Astrocyte of the hippocampus (primary cell): Measurements from ENCODE around the gene ERC1.

Experiments used
- DNase-seq: peaks from one replicate; pipeline ENCODE4 v3.0.0; 2011; ENCODE audit warnings: low read depth, low spot score

Gene ERC1

DNA sequence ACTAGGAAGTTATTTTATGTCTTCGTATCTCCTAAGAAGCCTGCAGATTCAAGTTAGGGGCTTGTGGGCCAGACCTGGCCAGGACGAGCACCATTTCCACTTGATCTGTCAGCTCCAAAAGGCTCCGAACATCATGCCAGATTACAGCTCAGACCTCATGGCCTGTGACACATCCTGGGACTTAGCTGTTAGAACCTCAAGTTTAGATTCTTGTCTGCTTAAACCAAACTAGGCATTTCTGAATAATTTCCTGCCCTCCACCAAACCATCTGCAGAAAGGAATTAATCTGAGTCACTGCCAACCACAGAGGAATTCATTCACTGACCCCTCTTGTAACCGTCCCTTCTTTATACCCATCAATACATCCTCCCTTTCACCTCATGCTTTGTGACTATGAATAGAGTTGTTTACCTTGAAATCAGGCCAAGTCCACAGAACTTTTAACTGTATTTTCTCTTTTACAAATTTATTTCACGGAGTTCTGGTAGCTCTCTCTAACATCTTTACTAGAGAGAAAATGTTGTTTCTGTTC, 483.1 kb downstream of the ERC1 start:
- peak; percentile 92 for DNase-seq

DNA sequence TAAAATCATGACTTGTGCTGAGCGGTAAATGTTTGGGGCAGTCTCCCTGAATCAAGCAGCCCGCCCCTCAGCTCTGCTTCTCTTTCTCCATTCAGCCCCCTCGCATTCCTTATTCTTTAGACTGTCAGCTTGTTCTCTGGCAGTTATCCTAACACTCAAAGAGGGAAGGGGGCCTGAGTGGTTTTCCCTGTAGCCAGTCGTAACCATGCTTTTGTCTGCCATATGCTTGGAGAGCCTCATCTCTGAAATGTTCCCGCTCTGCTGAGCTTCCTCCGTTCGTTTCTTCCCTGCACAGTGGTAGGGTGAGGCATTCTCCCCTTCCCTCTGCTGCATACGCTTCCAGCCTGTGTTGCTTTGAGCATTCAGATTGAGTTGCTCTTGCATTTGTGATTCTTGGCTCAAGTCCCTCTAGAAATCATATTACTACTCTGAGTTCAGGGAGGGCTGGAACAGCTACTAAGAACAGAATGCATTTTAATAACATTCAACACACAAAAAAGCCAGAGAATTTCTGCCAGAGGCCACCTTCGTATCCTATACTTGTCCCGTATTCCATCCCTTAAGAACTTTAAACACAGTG, 483.6 kb downstream of the ERC1 start:
- peak; percentile 87 for DNase-seq

DNA sequence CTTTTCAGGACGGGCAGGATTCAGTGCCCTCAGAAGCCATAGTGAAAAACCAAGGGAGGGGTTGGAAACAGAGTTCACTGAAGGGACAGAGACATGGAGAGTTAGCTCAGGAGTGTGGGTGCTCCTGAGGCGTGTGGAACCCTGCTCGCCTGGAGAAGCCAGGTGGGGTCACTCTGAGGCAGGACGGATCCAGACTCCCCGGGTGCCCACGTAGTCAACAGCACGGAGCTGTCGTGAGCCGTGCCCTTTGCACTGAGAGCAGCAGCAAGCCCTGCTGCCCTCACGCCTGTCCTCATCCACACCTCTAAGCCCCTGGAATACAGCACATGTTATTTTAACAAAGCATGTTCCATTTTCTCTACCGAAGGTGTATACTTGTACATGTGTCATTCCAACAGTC, 488.6 kb downstream of the ERC1 start:
- DNase-seq = no peak

DNA sequence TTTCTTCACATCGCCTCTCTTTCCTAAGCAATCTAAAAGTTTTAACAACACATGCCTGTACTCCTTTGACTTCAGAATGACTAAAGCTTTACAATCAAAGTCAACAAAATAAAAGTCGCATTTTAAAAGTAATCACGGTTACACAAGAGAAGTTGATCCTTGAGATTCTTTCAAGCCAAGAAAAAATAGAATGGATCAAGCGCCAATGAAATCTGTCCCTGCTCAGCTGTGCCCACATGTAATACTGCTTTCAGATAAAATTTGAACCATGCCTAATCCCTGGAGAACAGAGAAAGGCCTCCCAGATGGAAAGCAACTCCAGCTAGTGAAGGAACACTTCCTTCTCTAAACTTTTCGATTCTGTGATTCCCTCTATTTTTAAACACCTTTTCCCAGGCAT, 490.3 kb downstream of the ERC1 start:
- DNase-seq = no peak

DNA sequence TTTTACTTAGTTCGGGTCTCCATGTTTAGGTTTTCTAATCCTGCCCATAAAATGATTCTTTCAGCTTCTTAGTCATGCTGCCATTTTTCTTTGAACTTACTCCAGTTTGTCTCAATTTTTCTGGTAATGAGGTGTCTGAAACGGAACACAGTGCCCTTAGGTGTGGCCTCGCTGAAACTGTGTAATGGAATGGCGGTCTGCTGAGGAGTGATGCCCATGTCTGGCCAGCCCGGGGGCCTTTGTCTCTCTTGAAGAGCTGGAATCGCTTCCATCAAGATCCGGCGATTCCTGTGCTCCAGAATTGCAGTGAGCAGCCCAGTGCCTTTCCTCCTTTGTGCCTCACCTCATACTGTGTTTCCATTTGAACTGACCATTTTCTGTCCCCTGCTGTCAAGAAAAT, 490.9 kb downstream of the ERC1 start:
- DNase-seq = no peak

DNA sequence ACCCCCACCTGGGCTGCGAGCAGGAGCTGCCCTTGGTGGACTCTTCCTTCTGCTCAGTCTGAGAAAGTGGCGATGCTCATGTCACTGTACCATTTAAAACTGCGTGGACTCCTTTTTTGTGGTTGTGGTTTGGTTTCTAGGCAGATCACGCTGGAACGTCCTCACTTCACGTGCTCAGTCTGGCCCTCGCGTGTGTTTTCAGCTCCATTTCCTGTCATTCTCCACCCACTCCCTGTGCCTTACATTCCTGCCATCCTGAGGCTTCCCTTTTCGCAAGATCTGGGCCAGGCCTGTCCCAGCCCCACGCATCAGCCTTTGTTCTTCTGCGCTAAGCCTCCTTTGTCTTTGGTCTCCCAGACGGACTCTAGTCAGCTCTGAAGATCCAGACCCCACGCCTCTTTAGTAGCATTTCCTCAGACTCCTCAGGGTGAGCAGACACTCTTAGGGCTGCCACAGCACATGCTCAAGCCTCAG, 497.9 kb downstream of the ERC1 start:
- DNase-seq = peak; percentile 47

DNA sequence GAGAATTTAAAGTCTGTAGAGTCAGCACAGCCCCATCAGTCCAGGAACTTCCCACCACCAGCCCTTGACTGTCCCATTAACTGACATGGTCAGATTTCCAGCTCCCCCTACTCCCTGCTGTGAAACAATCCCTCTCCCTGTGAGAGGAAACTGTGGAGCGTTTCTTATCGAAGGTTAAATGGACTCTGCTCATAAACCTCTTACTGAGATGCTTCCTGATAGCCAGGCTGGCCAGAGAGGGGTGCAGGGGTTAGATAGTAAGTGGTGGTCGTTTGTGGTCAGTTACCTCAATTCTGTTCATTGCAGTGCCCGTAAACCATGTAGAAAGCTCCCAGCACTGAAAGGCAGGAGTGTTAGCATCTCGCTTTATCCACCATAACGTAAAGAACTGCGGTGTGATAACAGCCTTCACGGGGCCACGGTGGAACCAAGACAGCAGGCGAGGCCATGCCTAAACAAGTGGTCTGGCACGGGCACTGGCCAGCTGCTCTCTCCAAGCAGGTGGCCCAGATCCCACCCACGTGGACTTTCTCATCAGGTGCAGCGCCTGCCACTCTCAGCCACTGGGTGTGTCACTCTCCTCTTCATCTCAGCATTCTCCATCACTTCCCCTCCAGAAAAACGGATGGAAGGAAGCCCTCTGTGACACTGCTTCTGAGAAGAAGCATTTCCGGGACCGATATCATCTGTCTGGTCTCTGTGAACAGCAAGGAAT, 501.1 kb downstream of the ERC1 start:
- DNase-seq = no peak

DNA sequence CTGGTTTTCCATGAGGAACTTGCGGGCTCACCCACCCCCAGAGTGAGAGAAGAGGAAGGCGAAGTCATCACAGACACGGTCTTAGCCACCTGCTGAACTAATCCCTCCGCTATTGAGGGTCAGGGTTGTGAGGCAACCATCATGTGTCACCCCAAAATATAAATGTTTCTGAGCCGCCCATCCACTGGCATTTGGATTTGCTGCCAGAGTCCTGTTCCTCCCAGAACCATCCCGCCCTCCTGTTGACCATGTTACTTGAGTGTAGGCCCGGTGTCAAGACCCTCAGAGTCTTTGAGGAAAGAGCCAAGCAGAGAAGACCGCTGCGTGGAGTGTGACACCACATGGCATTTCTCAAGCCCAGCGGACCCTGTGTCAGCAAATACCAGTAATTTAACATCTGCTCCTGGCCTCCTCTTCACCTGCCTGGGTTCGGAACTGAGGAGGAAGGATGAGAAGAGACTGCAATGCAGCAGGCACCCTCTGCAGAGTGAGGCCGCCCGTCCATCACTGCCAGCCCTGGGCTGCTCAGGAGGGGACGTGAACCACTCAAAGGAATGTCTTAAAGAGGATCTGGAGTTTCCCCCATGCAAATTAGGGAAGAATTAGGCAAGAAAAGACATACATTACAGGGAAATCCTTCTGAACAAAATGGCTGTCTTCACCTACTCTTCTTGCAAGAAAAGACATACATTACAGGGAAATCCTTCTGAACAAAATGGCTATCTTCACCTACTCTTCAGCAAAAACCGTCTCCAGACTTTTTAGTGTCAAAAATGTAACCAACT, 502.9 kb downstream of the ERC1 start:
- no peak for DNase-seq

DNA sequence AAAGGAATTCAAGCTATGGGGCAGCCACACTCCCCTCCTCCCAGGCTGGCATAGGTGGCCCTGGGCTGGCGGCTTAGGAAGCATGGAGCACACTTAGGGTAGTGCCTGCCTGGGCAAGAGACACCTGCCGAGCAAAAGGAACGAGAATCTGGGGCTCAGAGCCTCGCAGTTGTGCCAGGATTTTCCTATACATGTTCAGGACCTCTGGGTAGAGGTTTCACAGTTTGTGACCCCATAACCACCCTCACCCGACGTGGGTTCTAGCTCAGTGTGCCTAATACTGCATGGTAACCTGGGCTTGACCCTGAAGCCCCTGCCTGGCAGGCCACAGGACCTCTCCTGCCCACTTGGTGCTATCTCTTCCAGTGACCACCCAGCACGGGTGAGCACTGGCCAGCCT, 503.8 kb downstream of the ERC1 start:
- no peak for DNase-seq

DNA sequence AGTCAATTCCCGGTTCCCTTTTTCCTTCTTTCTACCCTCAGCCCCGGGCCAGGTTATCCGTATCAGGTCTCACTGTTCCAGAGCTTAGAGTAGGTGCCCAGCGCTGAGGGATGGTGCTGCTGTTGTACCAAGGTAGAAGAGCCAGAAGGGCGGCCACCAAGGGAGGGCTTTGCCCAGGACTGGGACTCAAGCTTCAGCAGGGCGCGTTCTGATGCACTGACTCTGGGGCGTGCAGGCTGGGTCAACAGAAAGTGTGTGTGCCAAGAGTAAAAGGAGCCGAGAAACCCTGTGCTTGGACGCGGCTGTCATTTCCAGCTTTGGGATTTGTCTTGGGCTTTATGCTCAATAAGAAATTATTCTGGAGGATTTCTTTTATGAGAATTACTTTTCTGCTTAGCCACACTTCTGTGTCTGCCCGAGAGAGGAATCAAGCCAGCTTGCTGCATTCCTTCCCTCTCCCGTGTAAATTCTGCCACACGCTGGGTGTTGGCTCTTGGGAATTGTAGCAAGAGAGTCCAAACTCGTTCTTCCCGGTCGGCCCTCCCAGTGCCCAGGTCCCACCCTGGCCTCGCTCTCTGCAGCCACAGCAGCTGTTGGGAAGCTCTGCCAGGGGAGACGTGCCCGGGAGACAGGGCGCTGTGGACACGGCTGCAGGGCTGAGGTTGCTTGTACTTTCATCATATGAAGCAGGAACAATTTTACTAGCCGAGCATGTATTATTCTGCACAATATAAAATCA, 505.3 kb downstream of the ERC1 start:
- DNase-seq = peak; percentile 48

DNA sequence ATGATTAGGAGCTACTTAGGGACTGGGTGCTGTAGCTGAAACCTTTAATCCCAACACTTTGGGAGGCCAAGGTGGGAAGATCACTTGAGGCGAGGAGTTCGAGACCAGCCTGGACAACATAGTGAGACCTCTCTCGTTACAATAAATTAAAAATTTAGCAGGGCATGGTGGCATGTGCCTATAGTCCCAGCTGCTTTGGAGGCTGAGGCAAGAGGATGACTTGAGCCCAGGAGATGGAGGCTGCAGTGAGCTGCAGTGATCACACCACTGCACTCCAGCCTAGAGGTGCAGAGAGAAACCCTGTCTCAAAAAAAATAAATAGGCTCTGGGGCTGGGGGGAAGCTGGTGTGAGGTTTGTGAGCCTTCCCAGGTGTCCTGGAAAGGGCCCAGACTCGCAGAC, 506.1 kb downstream of the ERC1 start:
- no peak for DNase-seq

DNA sequence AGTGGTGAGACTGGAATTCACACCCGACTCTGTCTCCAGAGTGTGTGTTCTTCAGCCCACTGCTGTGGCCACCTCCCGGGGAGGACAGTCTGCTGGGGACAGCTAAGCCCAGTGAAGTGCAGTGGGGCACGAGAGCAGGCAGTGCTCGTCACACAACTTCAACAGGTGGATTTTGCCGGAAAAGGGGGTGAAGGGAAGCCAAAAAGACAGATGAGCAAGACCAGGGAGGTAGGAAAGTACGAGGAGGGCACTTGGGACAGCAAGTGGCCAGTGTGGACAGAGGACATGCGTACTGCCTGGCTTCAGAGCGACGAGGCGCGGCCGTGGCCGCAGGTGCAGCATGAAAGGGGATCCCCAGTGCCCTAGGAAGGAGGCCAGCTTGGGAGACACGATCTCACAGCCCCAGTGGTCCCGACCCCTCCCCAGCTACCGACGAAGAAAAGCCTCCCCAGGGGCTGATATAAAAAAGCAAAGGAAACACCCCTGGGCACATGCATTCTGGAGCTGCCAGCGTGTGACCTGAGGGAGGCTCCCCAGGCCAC, 507.2 kb downstream of the ERC1 start:
- no peak for DNase-seq

DNA sequence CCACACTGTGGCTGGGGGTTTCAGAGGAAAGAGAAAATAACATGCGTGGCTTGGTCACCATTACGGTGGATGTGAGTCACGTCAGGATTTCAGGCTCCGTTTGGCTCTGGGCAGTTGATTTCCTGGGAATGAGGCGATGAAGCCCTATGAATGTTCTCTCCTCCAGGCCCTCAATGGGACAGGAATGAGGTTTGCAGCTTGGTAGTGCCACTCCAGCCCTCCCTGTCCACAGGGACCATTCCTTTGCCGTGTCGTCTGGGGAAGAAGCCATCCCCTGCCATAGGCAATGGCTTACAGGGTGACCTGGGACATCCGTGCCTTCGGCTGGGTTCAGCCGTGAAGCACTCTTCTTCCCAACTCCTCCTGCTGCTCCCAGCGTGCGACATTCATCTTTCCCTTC, 508.3 kb downstream of the ERC1 start:
- DNase-seq = peak; percentile 10

DNA sequence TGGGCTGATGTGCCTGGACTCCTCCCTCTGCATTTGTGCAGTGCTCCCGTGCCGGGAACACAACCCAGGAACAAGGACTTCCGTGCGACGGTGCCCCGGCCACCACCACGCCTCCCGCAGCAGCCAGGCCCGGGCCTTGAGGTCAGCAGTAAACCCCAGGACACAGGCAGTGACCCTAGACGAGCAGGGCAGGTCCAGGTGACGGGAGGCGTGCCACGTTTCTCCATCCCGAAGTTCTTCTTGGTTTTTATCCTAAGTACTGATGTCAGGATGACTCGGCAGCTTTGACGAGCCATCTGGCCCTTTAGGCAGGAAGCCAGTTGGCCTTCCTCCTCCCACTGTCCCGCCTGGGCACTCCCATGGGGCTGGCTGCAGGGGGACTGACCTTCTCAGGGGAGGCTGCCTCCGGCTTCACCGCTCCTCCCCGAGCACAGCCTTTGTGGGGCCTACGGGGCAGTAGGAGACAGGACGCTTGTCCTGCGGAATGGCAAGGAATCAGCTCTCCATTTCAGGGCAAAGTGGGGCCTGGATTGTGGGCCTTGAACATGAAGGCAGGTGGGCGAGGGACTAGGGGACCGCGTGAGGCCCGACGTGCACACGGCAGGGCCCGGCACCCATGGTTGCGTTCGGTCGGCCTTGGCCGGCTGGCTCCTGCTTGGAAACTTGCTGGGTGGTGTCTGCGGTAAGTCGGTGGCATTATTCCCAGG, 509.2 kb downstream of the ERC1 start:
- DNase-seq = peak; percentile 26

DNA sequence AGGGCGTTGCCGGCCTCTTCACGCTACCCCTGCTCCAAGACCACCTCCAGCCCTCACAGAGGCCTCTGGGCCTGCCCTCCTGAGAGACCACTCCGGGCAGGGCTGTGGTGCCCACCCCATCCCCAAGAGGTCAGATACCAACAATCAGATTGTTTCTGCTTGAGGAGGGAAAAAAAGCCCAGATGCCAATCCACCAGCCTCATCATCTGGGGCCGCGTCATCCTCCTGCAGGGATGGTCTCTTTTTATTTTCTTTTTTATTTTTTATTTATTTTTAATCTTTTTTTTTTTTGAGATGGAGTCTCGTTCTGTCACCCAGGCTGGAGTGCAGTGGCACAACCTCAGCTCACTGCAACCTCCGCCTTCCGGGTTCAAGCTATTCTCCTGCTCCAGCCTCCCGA, 510.0 kb downstream of the ERC1 start:
- no peak for DNase-seq

DNA sequence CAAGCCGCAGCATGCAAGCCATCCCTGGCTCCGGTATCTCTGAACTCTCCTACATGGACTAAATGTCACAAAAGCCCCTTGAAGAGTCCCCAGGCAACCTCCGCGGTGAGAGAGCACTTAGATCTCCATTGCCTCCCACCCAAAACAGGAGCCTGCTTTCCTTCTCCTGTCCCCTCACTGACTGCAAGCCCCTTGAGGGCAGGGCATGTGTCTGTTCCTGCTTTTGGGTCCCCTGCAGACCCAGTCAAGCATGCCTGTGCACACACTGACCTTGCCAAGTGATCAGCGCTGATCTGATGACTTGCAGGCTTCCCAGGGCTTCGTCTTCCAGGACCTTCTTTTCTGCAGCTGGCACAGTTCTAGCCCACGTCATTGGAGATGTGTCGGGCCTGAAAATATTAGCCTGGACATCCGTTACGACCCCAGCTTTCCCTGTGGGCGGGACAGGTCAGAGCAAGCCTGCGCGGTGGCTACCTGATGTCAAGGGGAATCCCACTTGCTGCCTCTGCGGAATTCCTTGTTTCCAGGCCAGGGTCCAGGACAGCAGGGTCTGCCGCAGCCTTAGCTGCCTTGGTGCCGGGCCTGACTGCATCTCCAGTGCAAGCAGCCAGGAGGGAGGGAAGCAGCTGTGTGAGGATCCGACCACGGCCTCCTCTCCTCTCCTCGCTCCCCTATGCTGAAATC, 510.8 kb downstream of the ERC1 start:
- no peak for DNase-seq

DNA sequence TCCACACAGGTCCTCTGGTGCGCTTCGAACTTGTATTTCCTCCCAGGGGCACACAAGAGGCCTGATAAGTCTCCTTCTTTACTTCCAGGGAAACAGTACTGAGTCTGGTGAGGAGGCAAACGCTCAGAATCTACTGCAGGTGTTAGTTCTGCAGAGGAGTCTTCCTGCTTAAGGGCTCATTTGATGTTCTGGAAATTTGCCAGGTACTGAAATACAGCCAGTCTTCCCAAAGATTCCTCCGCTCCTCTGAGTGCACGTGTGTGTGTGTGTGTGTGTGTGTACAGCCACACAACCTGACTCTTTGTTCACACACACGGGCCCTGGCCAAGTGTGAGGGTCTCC, 511.3 kb downstream of the ERC1 start:
- no peak for DNase-seq

DNA sequence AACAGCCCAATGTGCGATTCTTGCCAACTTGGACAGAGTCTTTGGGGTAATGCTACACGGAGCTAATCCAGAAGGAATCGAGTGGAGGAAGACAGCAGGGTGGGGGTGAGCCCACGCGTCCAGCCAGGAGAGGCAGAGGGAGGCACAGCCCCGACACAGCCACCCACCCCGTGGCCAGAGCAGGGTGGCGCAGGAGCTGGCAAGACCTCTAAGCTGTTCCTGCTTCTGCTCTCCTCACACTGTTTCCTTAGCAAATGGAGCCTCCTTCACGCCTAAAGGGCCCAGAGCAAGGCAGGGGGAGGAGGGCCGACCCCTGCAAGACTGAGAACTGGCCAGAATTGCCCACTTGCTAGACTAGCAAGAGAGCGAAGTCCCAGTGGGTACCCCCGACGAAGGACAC, 511.8 kb downstream of the ERC1 start:
- DNase-seq = peak; percentile 31

DNA sequence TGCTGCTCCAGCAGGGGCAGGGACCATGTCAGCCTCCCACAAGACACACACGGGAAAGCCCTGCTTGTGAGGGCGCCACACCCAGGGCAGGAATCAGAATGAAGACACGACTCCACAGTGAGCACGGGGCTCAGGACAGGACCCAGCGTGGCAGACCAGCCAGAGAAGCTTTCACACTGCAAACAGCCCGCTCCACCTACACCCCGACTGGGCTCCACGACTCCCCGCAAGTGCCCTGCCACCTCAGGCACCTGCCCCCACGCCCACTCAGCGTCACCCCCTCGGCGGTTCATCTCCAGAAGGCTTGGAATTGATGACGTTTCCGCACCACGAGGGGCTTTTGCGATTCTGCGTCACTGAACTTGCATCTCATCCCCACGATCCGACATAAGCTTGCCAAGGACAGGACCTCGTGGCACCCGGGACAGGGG, 512.3 kb downstream of the ERC1 start:
- no peak for DNase-seq

DNA sequence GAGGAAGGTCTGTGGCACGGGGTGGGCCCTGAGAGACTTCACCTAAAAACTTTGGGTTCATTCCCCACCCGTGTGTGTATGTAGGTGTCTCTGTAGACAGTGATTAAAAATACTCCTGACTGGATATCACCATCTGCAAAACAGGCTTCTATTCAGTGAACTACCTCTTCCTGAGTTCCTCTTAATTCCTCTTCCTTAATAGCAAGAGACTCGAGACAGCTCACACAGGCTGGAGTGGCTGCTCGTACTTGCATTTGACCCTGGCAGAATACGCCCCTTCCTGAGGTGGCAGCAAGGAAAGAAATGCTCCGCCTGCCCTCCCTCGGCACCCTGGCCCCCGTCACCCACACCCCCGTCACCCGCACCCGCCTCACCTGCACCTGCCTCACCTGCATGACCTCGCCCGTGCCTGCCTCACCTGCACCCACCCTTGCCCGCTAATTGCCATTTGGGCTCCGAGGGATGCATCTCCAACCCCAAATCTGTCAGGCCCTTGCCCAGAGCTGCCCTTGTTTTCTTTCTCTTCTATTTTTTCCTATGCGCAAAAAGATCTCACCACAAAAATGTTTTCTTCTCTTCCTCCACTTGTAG, 513.4 kb downstream of the ERC1 start:
- DNase-seq = no peak
